Neural cell (in vitro differentiated cells): ENCODE data around the gene KLHL36. TPM values are rescaled to one million over a fixed set of nuclear protein-coding genes. Genes with fewer than 3 reads are reported as not detected.

ENCODE experiments used
- H2AFZ ChIP-seq: fragments of 200-600, 300-800 bp; sonication (generic), shearing (Covaris generic); 2 replicates; pipeline ENCODE4 v1.6.0; 2014; ENCODE audit warnings: low read depth, mild to moderate bottlenecking, antibody characterized with exemption, low read length, moderate library complexity
- H3F3A ChIP-seq: fragments of 200-600 bp; shearing (Covaris generic); 2 replicates; pipeline ENCODE4 v1.6.1; 2016; ENCODE audit warnings: mild to moderate bottlenecking, moderate library complexity, mixed read lengths, antibody characterized with exemption, low read length; ENCODE audit not compliant: insufficient read depth, poor library complexity, severe bottlenecking
- H3K27ac ChIP-seq: fragments of 200-600, 300-800 bp; sonication (generic), shearing (Covaris generic); 2 replicates; pipeline ENCODE4 v1.5.1; 2014; ENCODE audit warnings: mild to moderate bottlenecking, low read length, moderate library complexity
- H3K27me3 ChIP-seq: fragments of 300-800, 200-600 bp; sonication (generic), shearing (Covaris generic); 2 replicates; pipeline ENCODE4 v1.6.0; 2014; ENCODE audit warnings: mild to moderate bottlenecking, low read depth, low read length, moderate library complexity; ENCODE audit not compliant: insufficient read depth
- H3K36me3 ChIP-seq: fragments of 300-800, 200-600 bp; sonication (generic), shearing (Covaris generic); 2 replicates; pipeline ENCODE4 v1.5.1; 2014; ENCODE audit warnings: mild to moderate bottlenecking, antibody characterized with exemption, low read length, moderate library complexity; ENCODE audit not compliant: insufficient read depth
- H3K4me2 ChIP-seq: fragments of 300-800, 200-600 bp; sonication (generic), shearing (Covaris generic); 2 replicates; pipeline ENCODE4 v1.6.0; 2014; ENCODE audit warnings: mild to moderate bottlenecking, low read length
- H3K4me3 ChIP-seq: fragments of 300-800, 200-600 bp; sonication (generic), shearing (Covaris generic); 2 replicates; pipeline ENCODE4 v1.5.1; 2014; ENCODE audit warnings: mild to moderate bottlenecking, low read length, moderate library complexity
- H3K79me2 ChIP-seq: fragments of 200-600 bp; shearing (Covaris generic); replicated peaks from 2 replicates; pipeline ENCODE4 v1.6.0; 2014; ENCODE audit warnings: mild to moderate bottlenecking, low read length, moderate library complexity; ENCODE audit not compliant: insufficient read depth
- H3K9ac ChIP-seq: fragments of 300-800, 200-600 bp; sonication (generic), shearing (Covaris generic); 2 replicates; pipeline ENCODE4 v1.6.1; 2016; ENCODE audit warnings: mild to moderate bottlenecking, low read length, mixed read lengths
- H3K9me2 ChIP-seq: fragments of 200-600 bp; shearing (Covaris generic); 2 replicates; pipeline ENCODE4 v1.6.1; 2016; ENCODE audit warnings: mild to moderate bottlenecking, low read length, mixed read lengths; ENCODE audit not compliant: insufficient read depth
- H3K9me3 ChIP-seq: fragments of 200-600, 300-800 bp; sonication (generic), shearing (Covaris generic); 2 replicates; pipeline ENCODE4 v1.6.1; 2016; ENCODE audit warnings: mild to moderate bottlenecking, mixed run types, low read length, moderate library complexity, mixed read lengths
- H4K20me1 ChIP-seq: fragments of 200-600 bp; shearing (Covaris generic); 2 replicates; pipeline ENCODE4 v1.6.1; 2016; ENCODE audit warnings: mild to moderate bottlenecking, mixed run types; ENCODE audit not compliant: insufficient read depth
- CTCF ChIP-seq: fragments of 450-650 bp; IDR thresholded peaks from 2 replicates; pipeline ENCODE4 v1.5.1; 2014; ENCODE audit warnings: antibody characterized with exemption, mild to moderate bottlenecking, moderate library complexity; ENCODE audit not compliant: poor library complexity, severe bottlenecking
- EP300 ChIP-seq: fragments of 450-650 bp; conservative IDR thresholded peaks from 2 replicates; pipeline ENCODE4 v1.6.1; 2014; ENCODE audit warnings: antibody characterized with exemption, mild to moderate bottlenecking, moderate library complexity; ENCODE audit not compliant: poor library complexity, severe bottlenecking
- EZH2 ChIP-seq: fragments of 200-600, 300-800 bp; shearing (Covaris generic), sonication (generic); IDR thresholded peaks from 2 replicates; pipeline ENCODE4 v1.6.1; 2014; ENCODE audit warnings: antibody characterized with exemption, low read length, borderline replicate concordance, mild to moderate bottlenecking; ENCODE audit not compliant: insufficient read depth, poor library complexity, severe bottlenecking
- MXI1 ChIP-seq: fragments of 450-650 bp; conservative IDR thresholded peaks from 2 replicates; pipeline ENCODE4 v1.6.1; 2014; ENCODE audit warnings: antibody characterized with exemption, mild to moderate bottlenecking; ENCODE audit not compliant: poor library complexity, severe bottlenecking
- POLR2AphosphoS5 ChIP-seq: IDR thresholded peaks from 2 replicates; pipeline ENCODE4 v1.6.1; 2012
- RAD21 ChIP-seq: fragments of 450-650 bp; conservative IDR thresholded peaks from 2 replicates; pipeline ENCODE4 v1.6.1; 2014; ENCODE audit warnings: antibody characterized with exemption, mild to moderate bottlenecking, moderate library complexity
- SMC3 ChIP-seq: fragments of 450-650 bp; conservative IDR thresholded peaks from 2 replicates; pipeline ENCODE4 v1.6.1; 2014; ENCODE audit warnings: antibody characterized with exemption, mild to moderate bottlenecking, moderate library complexity; ENCODE audit not compliant: poor library complexity
- TAF1 ChIP-seq: IDR thresholded peaks from 2 replicates; pipeline ENCODE4 v1.6.1; 2012; ENCODE audit warnings: low read depth
- polyA plus RNA-seq: library from polyadenylated mRNA; depleted of rRNA; stranded (reverse); fragments of >200 nt; gene quantifications from 2 replicates; pipeline ENCODE4 v1.2.3, GENCODE V29; 2014
- TF ChIP-seq, protein P1 (sequence below): IDR thresholded peaks from 2 replicates; pipeline ENCODE4 v1.6.1; 2012; ENCODE audit warnings: borderline replicate concordance

KLHL36 gene
- polyA plus RNA-seq, 1 donor from 2014 or later = 43.8 TPM

GRCh38 chr16:84710686-84711085 lies 62.4 kb downstream of the KLHL36 start:
- Histone ChIP-seq H3K9me2 (no peaks in the 10 kb centered on the region), H3K27ac (no peak overlapping the region), H3K4me2 (no peak overlapping the region), H4K20me1 (peaks cover 3% of the 10 kb centered on the region), H3K79me2 (peaks cover 92% of the 10 kb centered on the region), H3K9me3 (no peaks in the 10 kb centered on the region), H2AFZ (no peak overlapping the region), H3K36me3 (no peaks in the 10 kb centered on the region), H3K27me3 (no peaks in the 10 kb centered on the region), H3K9ac (no peak overlapping the region), H3F3A (no peaks in the 10 kb centered on the region), H3K4me3 (no peak overlapping the region)
- TF ChIP-seq EZH2 (no peak), MXI1 (no peak), CTCF (no peak), POLR2AphosphoS5 (no peak), SMC3 (no peak), RAD21 (no peak), TAF1 (no peak), EP300 (no peak)
- TF ChIP-seq, protein P1, sequence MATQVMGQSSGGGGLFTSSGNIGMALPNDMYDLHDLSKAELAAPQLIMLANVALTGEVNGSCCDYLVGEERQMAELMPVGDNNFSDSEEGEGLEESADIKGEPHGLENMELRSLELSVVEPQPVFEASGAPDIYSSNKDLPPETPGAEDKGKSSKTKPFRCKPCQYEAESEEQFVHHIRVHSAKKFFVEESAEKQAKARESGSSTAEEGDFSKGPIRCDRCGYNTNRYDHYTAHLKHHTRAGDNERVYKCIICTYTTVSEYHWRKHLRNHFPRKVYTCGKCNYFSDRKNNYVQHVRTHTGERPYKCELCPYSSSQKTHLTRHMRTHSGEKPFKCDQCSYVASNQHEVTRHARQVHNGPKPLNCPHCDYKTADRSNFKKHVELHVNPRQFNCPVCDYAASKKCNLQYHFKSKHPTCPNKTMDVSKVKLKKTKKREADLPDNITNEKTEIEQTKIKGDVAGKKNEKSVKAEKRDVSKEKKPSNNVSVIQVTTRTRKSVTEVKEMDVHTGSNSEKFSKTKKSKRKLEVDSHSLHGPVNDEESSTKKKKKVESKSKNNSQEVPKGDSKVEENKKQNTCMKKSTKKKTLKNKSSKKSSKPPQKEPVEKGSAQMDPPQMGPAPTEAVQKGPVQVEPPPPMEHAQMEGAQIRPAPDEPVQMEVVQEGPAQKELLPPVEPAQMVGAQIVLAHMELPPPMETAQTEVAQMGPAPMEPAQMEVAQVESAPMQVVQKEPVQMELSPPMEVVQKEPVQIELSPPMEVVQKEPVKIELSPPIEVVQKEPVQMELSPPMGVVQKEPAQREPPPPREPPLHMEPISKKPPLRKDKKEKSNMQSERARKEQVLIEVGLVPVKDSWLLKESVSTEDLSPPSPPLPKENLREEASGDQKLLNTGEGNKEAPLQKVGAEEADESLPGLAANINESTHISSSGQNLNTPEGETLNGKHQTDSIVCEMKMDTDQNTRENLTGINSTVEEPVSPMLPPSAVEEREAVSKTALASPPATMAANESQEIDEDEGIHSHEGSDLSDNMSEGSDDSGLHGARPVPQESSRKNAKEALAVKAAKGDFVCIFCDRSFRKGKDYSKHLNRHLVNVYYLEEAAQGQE = no peak

Other genes with a start within 250 kb of the KLHL36 start
- gene MEAK7, start 143.9 kb upstream of the KLHL36 start, polyA plus RNA-seq = 12.4 and 22.1 TPM in 2 replicates
- gene COTL1, start 30.4 kb upstream of the KLHL36 start, polyA plus RNA-seq = 86.6 and 91.2 TPM in 2 replicates
- gene USP10, start 51.5 kb downstream of the KLHL36 start, polyA plus RNA-seq = 32.9 and 48.9 TPM in 2 replicates
- 0.06 TPM in 1 of 2 replicates, not detected in the other for gene CRISPLD2, start 171.5 kb downstream of the KLHL36 start, polyA plus RNA-seq